GM21723 (cell line): ENCODE measurements around the gene C1QL1.

Experiments used
- ATAC-seq: cut with Tn5 transposase; IDR thresholded peaks from one replicate; pipeline ENCODE4 v1.9.1; 2021; ENCODE audit warnings: mild to moderate bottlenecking, moderate library complexity; ENCODE audit not compliant: unreplicated experiment

Gene C1QL1

GRCh38 chr17:44989552-44990138, 21.5 kb upstream of the C1QL1 start:
- no peak for ATAC-seq

GRCh38 chr17:44988044-44988942, 20.2 kb upstream of the C1QL1 start:
- no peak for ATAC-seq

- no peak for ATAC-seq
These were observed 15.5 kb upstream of the C1QL1 start for GRCh38 chr17:44983563-44983962.

- no peak for ATAC-seq
These were observed 14.1 kb upstream of the C1QL1 start for GRCh38 chr17:44982113-44982702.

GRCh38 chr17:44981221-44981968, 13.3 kb upstream of the C1QL1 start:
- no peak for ATAC-seq

- ATAC-seq = no peak
These were observed 11.4 kb upstream of the C1QL1 start for GRCh38 chr17:44979426-44979995.

- no peak for ATAC-seq
These were observed 10.7 kb upstream of the C1QL1 start for GRCh38 chr17:44978807-44979206.

- ATAC-seq = no peak
These were observed 9.9 kb upstream of the C1QL1 start for GRCh38 chr17:44977814-44978550.

GRCh38 chr17:44977065-44977464, 9.0 kb upstream of the C1QL1 start:
- ATAC-seq = no peak

GRCh38 chr17:44976206-44976605, 8.1 kb upstream of the C1QL1 start:
- no peak for ATAC-seq

- no peak for ATAC-seq
These were observed 4.8 kb upstream of the C1QL1 start for GRCh38 chr17:44972953-44973352.

- ATAC-seq = no peak
These were observed 3.8 kb upstream of the C1QL1 start for GRCh38 chr17:44971776-44972483.

GRCh38 chr17:44970136-44970741, 2.1 kb upstream of the C1QL1 start:
- ATAC-seq = no peak

- no peak for ATAC-seq
These were observed 1.2 kb upstream of the C1QL1 start for GRCh38 chr17:44969144-44969780.

- peak; percentile 11 for ATAC-seq
These were observed 237 bp downstream of the C1QL1 start for GRCh38 chr17:44967907-44968224.

- no peak for ATAC-seq
These were observed 837 bp downstream of the C1QL1 start for GRCh38 chr17:44967026-44967906.

GRCh38 chr17:44966348-44967025, 1.6 kb downstream of the C1QL1 start:
- no peak for ATAC-seq
